Neural cell (in vitro differentiated cells): ENCODE measurements around the gene FAM107B. TPM values are rescaled to one million over a fixed set of nuclear protein-coding genes. Genes with fewer than 3 reads are reported as not detected.

Experiments
- H2AFZ ChIP-seq: fragments of 200-600, 300-800 bp; sonication (generic), shearing (Covaris generic); 2 replicates; pipeline ENCODE4 v1.6.0; 2014; ENCODE audit warnings: low read depth, mild to moderate bottlenecking, antibody characterized with exemption, low read length, moderate library complexity
- H3F3A ChIP-seq: fragments of 200-600 bp; shearing (Covaris generic); 2 replicates; pipeline ENCODE4 v1.6.1; 2016; ENCODE audit warnings: mild to moderate bottlenecking, moderate library complexity, mixed read lengths, antibody characterized with exemption, low read length; ENCODE audit not compliant: insufficient read depth, poor library complexity, severe bottlenecking
- H3K27ac ChIP-seq: fragments of 200-600, 300-800 bp; sonication (generic), shearing (Covaris generic); 2 replicates; pipeline ENCODE4 v1.5.1; 2014; ENCODE audit warnings: mild to moderate bottlenecking, low read length, moderate library complexity
- H3K27me3 ChIP-seq: fragments of 300-800, 200-600 bp; sonication (generic), shearing (Covaris generic); 2 replicates; pipeline ENCODE4 v1.6.0; 2014; ENCODE audit warnings: mild to moderate bottlenecking, low read depth, low read length, moderate library complexity; ENCODE audit not compliant: insufficient read depth
- H3K36me3 ChIP-seq: fragments of 300-800, 200-600 bp; sonication (generic), shearing (Covaris generic); 2 replicates; pipeline ENCODE4 v1.5.1; 2014; ENCODE audit warnings: mild to moderate bottlenecking, antibody characterized with exemption, low read length, moderate library complexity; ENCODE audit not compliant: insufficient read depth
- H3K4me2 ChIP-seq: fragments of 300-800, 200-600 bp; sonication (generic), shearing (Covaris generic); 2 replicates; pipeline ENCODE4 v1.6.0; 2014; ENCODE audit warnings: mild to moderate bottlenecking, low read length
- H3K4me3 ChIP-seq: fragments of 300-800, 200-600 bp; sonication (generic), shearing (Covaris generic); 2 replicates; pipeline ENCODE4 v1.5.1; 2014; ENCODE audit warnings: mild to moderate bottlenecking, low read length, moderate library complexity
- H3K79me2 ChIP-seq: fragments of 200-600 bp; shearing (Covaris generic); replicated peaks from 2 replicates; pipeline ENCODE4 v1.6.0; 2014; ENCODE audit warnings: mild to moderate bottlenecking, low read length, moderate library complexity; ENCODE audit not compliant: insufficient read depth
- H3K9ac ChIP-seq: fragments of 300-800, 200-600 bp; sonication (generic), shearing (Covaris generic); 2 replicates; pipeline ENCODE4 v1.6.1; 2016; ENCODE audit warnings: mild to moderate bottlenecking, low read length, mixed read lengths
- H3K9me2 ChIP-seq: fragments of 200-600 bp; shearing (Covaris generic); 2 replicates; pipeline ENCODE4 v1.6.1; 2016; ENCODE audit warnings: mild to moderate bottlenecking, low read length, mixed read lengths; ENCODE audit not compliant: insufficient read depth
- H3K9me3 ChIP-seq: fragments of 200-600, 300-800 bp; sonication (generic), shearing (Covaris generic); 2 replicates; pipeline ENCODE4 v1.6.1; 2016; ENCODE audit warnings: mild to moderate bottlenecking, mixed run types, low read length, moderate library complexity, mixed read lengths
- H4K20me1 ChIP-seq: fragments of 200-600 bp; shearing (Covaris generic); 2 replicates; pipeline ENCODE4 v1.6.1; 2016; ENCODE audit warnings: mild to moderate bottlenecking, mixed run types; ENCODE audit not compliant: insufficient read depth
- CTCF ChIP-seq: fragments of 450-650 bp; IDR thresholded peaks from 2 replicates; pipeline ENCODE4 v1.5.1; 2014; ENCODE audit warnings: antibody characterized with exemption, mild to moderate bottlenecking, moderate library complexity; ENCODE audit not compliant: poor library complexity, severe bottlenecking
- EP300 ChIP-seq: fragments of 450-650 bp; conservative IDR thresholded peaks from 2 replicates; pipeline ENCODE4 v1.6.1; 2014; ENCODE audit warnings: antibody characterized with exemption, mild to moderate bottlenecking, moderate library complexity; ENCODE audit not compliant: poor library complexity, severe bottlenecking
- EZH2 ChIP-seq: fragments of 200-600, 300-800 bp; shearing (Covaris generic), sonication (generic); IDR thresholded peaks from 2 replicates; pipeline ENCODE4 v1.6.1; 2014; ENCODE audit warnings: antibody characterized with exemption, low read length, borderline replicate concordance, mild to moderate bottlenecking; ENCODE audit not compliant: insufficient read depth, poor library complexity, severe bottlenecking
- MXI1 ChIP-seq: fragments of 450-650 bp; conservative IDR thresholded peaks from 2 replicates; pipeline ENCODE4 v1.6.1; 2014; ENCODE audit warnings: antibody characterized with exemption, mild to moderate bottlenecking; ENCODE audit not compliant: poor library complexity, severe bottlenecking
- POLR2AphosphoS5 ChIP-seq: IDR thresholded peaks from 2 replicates; pipeline ENCODE4 v1.6.1; 2012
- RAD21 ChIP-seq: fragments of 450-650 bp; conservative IDR thresholded peaks from 2 replicates; pipeline ENCODE4 v1.6.1; 2014; ENCODE audit warnings: antibody characterized with exemption, mild to moderate bottlenecking, moderate library complexity
- REST ChIP-seq: IDR thresholded peaks from 2 replicates; pipeline ENCODE4 v1.6.1; 2012; ENCODE audit warnings: borderline replicate concordance
- SMC3 ChIP-seq: fragments of 450-650 bp; conservative IDR thresholded peaks from 2 replicates; pipeline ENCODE4 v1.6.1; 2014; ENCODE audit warnings: antibody characterized with exemption, mild to moderate bottlenecking, moderate library complexity; ENCODE audit not compliant: poor library complexity
- TAF1 ChIP-seq: IDR thresholded peaks from 2 replicates; pipeline ENCODE4 v1.6.1; 2012; ENCODE audit warnings: low read depth
- polyA minus RNA-seq: library from RNA; depleted of rRNA, polyadenylated mRNA; stranded (reverse); fragments of >200 nt; gene quantifications from 2 replicates; pipeline ENCODE4 v1.2.3, GENCODE V29; 2014
- polyA plus RNA-seq: library from polyadenylated mRNA; depleted of rRNA; stranded (reverse); fragments of >200 nt; gene quantifications from 2 replicates; pipeline ENCODE4 v1.2.3, GENCODE V29; 2014

FAM107B gene
- polyA plus RNA-seq: 87.6 and 106 TPM in 2 replicates
- 123 and 137 TPM in 2 replicates for polyA minus RNA-seq

GRCh38 chr10:14774797-14775196, at the start of gene FAM107B:
Gene FAM107B (minus strand): TSS chr10:14774897. CDS start chr10:14774663, 234 bp downstream.
- Histone ChIP-seq H3K9me2 (no peaks in the 10 kb centered on the region), H3K9me3 (no peaks in the 10 kb centered on the region), H3K36me3 (no peaks in the 10 kb centered on the region), H3K9ac (no peak within 1 kb of the TSS), H3K27ac (no peak within 1 kb of the TSS), H3K79me2 (no peaks in the 10 kb centered on the region), H3K4me2 (no peak within 1 kb of the TSS), H3K4me3 (no peak within 1 kb of the TSS), H4K20me1 (no peaks in the 10 kb centered on the region), H2AFZ (no peak within 1 kb of the TSS), H3F3A (no peaks in the 10 kb centered on the region), H3K27me3 (no peaks in the 10 kb centered on the region)
- no peak for TF ChIP-seq SMC3
- TF ChIP-seq REST: no peak
- TF ChIP-seq EZH2: no peak
- TF ChIP-seq CTCF: no peak
- TF ChIP-seq EP300: no peak
- no peak for TF ChIP-seq POLR2AphosphoS5
- TF ChIP-seq MXI1: no peak
- no peak for TF ChIP-seq RAD21
- TF ChIP-seq TAF1: no peak

- H3K4me3 ChIP-seq: no peak overlapping the region
- no peaks in the 10 kb centered on the region for H3K27me3 ChIP-seq
- H3K27ac ChIP-seq: no peak overlapping the region
Observed at GRCh38 chr10:14823966-14824365, 49.3 kb upstream of the FAM107B start.

More at GRCh38 chr10:14823966-14824365, 49.3 kb upstream of the FAM107B start:
- no peaks in the 10 kb centered on the region for H3K36me3 ChIP-seq
- H4K20me1 ChIP-seq: no peaks in the 10 kb centered on the region
- H3K9me3 ChIP-seq: no peaks in the 10 kb centered on the region
- H3K9me2 ChIP-seq: no peaks in the 10 kb centered on the region
- H3K79me2 ChIP-seq: no peaks in the 10 kb centered on the region
- H2AFZ ChIP-seq: no peak overlapping the region
- H3K9ac ChIP-seq: no peak overlapping the region
- H3F3A ChIP-seq: no peaks in the 10 kb centered on the region
- no peak for TF ChIP-seq SMC3
- TF ChIP-seq POLR2AphosphoS5: no peak
- TF ChIP-seq MXI1: no peak
- TF ChIP-seq CTCF: no peak
- TF ChIP-seq TAF1: no peak
- TF ChIP-seq EZH2: no peak
- H3K4me2 ChIP-seq: no peak overlapping the region
